Neural cell (in vitro differentiated cells): ENCODE measurements around the gene NKX2-3.

Experiments
- EP300 ChIP-seq: fragments of 450-650 bp; conservative IDR thresholded peaks from 2 replicates; pipeline ENCODE4 v1.6.1; 2014; ENCODE audit warnings: antibody characterized with exemption, mild to moderate bottlenecking, moderate library complexity; ENCODE audit not compliant: poor library complexity, severe bottlenecking
- EZH2 ChIP-seq: fragments of 200-600, 300-800 bp; shearing (Covaris generic), sonication (generic); IDR thresholded peaks from 2 replicates; pipeline ENCODE4 v1.6.1; 2014; ENCODE audit warnings: antibody characterized with exemption, low read length, borderline replicate concordance, mild to moderate bottlenecking; ENCODE audit not compliant: insufficient read depth, poor library complexity, severe bottlenecking
- POLR2AphosphoS5 ChIP-seq: IDR thresholded peaks from 2 replicates; pipeline ENCODE4 v1.6.1; 2012
- TF ChIP-seq, protein P1 (sequence below): fragments of 450-650 bp; IDR thresholded peaks from 2 replicates; pipeline ENCODE4 v1.5.1; 2014; ENCODE audit warnings: antibody characterized with exemption, mild to moderate bottlenecking, moderate library complexity; ENCODE audit not compliant: poor library complexity, severe bottlenecking
- TF ChIP-seq, protein P2 (sequence below): IDR thresholded peaks from 2 replicates; pipeline ENCODE4 v1.6.1; 2012; ENCODE audit warnings: borderline replicate concordance

- TF ChIP-seq, protein P1, sequence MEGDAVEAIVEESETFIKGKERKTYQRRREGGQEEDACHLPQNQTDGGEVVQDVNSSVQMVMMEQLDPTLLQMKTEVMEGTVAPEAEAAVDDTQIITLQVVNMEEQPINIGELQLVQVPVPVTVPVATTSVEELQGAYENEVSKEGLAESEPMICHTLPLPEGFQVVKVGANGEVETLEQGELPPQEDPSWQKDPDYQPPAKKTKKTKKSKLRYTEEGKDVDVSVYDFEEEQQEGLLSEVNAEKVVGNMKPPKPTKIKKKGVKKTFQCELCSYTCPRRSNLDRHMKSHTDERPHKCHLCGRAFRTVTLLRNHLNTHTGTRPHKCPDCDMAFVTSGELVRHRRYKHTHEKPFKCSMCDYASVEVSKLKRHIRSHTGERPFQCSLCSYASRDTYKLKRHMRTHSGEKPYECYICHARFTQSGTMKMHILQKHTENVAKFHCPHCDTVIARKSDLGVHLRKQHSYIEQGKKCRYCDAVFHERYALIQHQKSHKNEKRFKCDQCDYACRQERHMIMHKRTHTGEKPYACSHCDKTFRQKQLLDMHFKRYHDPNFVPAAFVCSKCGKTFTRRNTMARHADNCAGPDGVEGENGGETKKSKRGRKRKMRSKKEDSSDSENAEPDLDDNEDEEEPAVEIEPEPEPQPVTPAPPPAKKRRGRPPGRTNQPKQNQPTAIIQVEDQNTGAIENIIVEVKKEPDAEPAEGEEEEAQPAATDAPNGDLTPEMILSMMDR: no peak
- TF ChIP-seq EP300 (no peak), EZH2 (no peak), POLR2AphosphoS5 (peak; percentile 38)
- TF ChIP-seq, protein P2, sequence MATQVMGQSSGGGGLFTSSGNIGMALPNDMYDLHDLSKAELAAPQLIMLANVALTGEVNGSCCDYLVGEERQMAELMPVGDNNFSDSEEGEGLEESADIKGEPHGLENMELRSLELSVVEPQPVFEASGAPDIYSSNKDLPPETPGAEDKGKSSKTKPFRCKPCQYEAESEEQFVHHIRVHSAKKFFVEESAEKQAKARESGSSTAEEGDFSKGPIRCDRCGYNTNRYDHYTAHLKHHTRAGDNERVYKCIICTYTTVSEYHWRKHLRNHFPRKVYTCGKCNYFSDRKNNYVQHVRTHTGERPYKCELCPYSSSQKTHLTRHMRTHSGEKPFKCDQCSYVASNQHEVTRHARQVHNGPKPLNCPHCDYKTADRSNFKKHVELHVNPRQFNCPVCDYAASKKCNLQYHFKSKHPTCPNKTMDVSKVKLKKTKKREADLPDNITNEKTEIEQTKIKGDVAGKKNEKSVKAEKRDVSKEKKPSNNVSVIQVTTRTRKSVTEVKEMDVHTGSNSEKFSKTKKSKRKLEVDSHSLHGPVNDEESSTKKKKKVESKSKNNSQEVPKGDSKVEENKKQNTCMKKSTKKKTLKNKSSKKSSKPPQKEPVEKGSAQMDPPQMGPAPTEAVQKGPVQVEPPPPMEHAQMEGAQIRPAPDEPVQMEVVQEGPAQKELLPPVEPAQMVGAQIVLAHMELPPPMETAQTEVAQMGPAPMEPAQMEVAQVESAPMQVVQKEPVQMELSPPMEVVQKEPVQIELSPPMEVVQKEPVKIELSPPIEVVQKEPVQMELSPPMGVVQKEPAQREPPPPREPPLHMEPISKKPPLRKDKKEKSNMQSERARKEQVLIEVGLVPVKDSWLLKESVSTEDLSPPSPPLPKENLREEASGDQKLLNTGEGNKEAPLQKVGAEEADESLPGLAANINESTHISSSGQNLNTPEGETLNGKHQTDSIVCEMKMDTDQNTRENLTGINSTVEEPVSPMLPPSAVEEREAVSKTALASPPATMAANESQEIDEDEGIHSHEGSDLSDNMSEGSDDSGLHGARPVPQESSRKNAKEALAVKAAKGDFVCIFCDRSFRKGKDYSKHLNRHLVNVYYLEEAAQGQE: no peak
Measured at GRCh38 chr10:99528494-99529441, 4.0 kb upstream of the NKX2-3 start.
